ENCODE measurements around the gene GID4.

DNA sequence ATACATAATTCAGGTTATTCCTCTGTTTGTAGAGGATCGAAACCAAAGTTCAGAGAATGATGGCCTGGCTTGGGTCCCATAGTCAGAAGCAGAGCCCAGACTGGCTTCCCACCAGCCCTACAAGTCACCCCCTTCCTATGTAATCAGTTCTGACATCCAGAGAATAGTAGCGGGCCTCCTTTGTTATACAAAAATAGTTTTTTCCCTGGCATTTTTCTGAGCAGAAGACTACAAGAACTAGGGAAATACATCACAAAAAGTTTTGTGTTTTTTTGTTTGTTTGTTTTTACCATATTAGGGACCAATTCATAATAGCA, 19.4 kb upstream of the GID4 start:
- no peak for TF ChIP-seq CTCF (IDR thresholded peaks at IDR 0.05; ENCODE audit: low read depth, low read length, poor library complexity, severe bottlenecking)
- no peak for TF ChIP-seq EZH2phosphoT487 (IDR thresholded peaks at IDR 0.05; ENCODE audit: borderline replicate concordance, low read length)
